GM18519 (cell line): Measurements from ENCODE around the gene JPH4.

Experiments
- ATAC-seq: cut with Tn5 transposase; IDR thresholded peaks from one replicate; pipeline ENCODE4 v1.9.1; 2021; ENCODE audit warnings: mild to moderate bottlenecking, moderate library complexity; ENCODE audit not compliant: unreplicated experiment, low FRiP score

Gene JPH4

DNA sequence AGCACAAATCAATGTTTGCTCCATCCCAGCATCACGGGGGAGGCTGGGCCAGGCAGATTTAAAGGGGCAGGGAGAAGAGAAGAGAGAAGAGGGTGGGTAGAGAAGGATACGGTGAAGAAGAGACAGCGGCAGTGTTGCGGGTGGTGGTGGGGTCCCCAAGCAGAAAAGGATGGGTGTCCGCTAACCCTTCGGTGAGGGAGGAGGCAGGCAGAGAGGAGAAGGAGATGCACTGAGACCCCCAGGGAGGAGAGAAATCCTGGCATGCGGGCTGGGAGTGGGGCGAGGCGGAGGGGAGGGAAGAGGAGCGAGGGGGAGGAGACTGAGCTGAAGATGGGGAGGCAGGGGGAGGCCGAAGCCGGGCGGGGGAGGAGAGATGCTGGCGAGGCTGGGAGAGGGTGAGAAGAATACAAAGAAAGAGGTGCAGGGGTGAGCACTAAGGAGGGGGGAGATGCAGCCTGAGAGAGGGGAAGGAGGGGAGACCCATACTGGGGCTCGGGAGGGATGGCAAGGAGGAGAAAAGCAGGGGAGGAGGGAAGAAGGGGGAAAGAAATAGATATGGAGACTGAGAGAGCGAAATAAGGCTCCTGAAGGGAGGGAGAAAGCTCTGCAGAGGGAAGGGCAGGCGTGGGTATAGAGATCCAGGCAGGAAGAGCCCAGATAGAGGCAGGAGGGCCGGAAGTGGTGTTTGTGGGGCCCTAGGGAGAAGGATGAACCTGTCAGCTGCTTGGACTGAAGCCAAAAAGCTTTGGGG lies at the start of gene JPH4:
JPH4 (minus strand) TSS at position 231 of the 751 bp plus-strand sequence. CDS start 1,337 bp downstream, outside the sequence.
- no peak for ATAC-seq

DNA sequence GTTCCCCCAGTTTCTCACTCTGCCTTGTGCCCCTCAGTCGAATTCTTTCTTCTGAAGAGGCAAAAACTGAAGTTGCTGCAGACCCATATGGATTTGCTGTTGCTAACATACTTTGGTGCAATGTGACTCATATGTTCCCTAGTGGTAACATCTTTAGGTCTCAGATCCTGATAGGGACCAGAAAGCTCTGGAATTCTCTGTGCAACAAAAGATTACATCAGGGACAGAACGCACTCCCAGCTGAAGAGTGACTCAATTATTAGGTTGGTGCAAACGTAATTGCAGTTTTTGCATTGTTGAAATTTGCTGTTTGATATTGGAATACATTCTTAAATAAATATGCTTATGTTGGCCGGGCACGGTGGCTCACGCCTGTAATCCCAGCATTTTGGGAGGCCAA lies 49.4 kb upstream of the JPH4 start:
- ATAC-seq, result no peak

DNA sequence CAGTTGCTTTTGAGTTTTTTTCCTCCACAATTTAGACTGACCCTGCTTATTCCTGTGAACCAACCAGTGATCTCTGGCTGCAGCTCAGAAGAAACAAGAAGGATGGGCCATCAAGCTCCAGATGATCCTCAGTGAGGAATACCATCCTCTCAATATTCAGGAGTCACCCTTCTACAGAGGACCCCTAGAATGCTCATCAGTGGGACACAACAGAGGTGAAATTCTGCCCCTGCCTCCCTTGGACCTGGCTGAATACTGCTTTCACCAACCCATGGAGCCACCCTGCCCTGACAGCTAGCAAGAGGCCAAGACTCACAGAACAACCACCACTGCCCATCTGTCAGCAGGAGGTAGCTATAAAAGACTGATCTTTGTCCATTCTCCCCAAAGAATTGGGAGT lies 48.4 kb upstream of the JPH4 start:
- no peak for ATAC-seq

DNA sequence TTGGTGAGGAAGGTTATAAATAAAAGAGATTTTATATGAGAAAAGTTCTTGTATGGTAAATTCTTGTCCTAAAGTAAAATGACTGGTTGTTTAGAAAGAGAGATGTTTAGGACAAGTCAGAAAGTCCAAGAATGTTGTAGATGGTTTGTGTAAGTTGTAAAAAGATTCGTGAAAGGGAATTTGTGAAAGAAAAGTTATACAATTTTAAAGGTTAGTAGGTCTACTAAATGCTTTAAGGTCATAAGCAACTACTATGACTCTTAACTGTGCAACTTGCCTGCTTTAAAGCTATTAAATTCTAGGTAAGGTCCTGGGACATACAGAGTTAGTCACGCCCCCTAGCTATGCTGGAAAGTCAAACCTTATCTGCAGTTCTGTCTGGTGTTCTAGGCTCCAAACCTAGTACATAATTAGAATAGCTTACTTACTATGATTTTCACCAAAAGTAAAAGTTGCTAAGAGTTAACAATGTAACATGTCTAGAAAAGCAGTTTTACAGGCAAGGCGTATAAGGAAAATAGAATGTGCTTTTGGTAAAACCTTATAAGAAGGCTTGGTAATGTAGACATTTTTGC lies 46.3 kb upstream of the JPH4 start:
- ATAC-seq, result no peak

DNA sequence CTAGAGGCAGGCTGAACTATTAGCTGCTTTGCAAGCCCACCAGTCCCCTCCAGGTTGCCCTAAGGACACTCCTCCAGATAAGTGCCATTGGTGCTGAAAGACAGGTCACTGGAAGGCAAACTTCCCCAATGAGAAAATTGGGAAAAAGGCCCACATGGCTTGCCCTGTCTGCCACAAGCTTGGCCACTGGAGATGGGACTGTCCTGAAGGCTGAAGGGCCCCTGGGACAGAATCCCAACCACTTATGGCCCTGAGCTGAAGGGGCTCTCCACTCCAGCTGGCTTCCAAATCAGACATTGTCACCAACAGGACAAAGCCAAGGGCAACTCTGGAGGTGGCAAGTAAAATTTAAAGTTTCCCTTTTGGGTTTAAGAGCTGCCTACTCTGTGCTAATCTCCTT lies 45.4 kb upstream of the JPH4 start:
- ATAC-seq, result no peak

DNA sequence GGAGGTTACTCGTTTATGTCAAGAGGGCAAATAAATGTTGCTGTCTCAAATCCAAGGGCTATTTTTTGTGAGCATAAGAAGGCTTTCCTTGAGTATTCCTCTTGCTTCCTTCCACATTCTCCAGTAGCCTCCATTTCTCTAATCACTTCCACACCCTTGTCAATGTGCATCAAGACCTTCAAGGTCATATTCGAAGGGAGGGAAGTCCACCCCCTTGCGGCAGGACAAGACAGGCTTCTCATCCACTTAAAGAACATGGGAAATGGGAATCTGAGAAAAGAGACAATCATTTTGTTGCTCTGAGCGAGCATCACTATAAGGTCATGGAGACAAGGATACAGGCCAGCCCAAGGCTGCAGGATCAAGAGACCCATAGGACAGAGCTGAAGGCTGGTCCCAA lies 44.4 kb upstream of the JPH4 start:
- ATAC-seq, result no peak

DNA sequence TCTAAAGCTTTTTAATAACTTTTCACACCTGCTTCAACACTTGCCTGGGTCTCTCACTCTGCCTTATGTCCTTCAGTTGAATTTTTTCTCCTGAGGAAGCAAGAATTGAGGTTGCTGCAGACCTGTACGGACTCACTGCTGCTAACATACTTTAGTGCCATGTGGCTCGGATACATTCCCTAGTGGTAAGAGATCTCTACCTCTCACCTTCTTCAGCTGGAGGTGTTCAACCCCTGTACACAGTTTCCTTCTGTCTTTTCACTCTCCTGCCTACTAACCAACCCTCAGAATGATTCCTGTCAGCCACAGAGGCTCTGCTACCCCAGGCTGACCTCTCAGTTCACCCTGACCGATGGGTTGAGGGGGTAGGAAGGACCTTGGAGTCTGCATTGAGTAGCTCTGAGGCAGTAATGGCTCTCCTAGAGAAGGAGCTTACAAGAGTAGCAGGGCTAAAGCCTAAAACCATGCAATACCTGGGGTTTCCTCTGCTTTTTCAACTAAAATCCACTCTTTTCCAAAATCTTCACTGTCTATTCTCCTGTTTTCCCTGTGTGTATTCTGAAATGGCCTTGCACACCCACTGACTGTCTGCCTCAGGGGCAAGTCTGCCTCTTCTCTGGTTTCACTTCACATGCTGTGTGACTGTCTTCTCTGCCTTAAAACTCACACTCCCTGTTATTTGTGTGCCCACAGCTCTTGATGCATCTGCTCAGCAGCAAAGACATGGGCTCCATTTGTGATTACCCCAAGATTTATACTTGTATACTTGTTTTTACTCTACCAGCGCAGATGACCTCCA lies 43.5 kb upstream of the JPH4 start:
- ATAC-seq, result no peak

DNA sequence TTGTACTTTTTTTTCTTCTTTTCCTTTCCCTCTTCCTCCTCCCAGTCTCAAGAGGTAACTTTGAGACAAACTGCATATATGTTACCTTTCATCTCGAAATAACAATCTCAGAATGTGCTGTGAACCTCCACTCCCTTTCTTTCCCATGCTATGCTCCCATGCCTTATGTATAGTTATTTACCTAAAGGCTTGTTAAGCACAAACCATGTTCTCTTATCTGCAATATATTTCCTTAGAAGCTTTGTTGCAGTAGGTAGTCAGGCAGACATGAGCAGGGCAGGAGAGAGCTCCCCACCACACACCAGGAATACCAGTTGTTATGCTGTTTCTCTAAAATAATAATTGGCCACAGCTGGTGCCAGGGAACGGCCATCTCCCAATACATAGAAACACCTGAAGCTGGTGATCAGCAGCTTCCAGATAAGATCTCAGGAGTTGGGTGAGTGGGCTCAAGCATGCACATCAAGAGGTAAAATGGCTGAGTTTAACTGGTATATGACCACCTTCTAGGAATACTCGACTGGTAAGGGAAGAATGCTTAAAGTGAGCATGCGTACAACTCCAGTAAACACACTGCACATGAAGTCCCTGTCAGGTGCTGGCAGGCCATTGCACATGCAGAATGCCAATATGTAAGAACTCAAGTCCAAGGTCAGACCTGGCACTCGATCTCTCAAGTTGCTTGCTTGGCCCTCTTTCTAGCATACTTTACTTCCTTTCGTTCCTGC lies 42.8 kb upstream of the JPH4 start:
- ATAC-seq, result no peak

DNA sequence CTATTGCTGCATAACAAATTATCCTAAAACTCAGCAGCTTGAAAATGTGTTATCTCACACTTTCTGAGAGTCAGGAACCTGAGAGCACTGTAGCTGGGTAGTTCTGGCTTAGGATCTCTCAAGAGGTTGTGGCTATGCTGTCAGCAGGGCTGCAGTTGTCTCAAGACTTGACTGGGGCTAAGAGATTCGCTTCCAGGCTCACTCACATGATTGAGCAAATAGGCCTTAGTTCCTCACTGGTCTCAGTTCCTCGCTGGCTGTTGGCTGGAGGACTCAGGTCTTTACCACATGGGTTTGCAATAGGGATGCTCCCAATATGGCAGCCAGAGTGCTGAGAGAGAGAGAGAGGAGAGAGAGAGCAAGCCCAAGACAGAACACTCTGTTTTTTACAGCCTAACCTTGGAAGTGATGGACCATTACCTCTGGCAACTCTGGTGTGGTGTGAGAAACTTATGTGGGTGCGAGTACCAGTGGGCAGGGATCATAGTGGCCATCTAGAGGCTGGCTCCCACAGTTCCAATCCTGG lies 41.6 kb upstream of the JPH4 start:
- no peak for ATAC-seq

DNA sequence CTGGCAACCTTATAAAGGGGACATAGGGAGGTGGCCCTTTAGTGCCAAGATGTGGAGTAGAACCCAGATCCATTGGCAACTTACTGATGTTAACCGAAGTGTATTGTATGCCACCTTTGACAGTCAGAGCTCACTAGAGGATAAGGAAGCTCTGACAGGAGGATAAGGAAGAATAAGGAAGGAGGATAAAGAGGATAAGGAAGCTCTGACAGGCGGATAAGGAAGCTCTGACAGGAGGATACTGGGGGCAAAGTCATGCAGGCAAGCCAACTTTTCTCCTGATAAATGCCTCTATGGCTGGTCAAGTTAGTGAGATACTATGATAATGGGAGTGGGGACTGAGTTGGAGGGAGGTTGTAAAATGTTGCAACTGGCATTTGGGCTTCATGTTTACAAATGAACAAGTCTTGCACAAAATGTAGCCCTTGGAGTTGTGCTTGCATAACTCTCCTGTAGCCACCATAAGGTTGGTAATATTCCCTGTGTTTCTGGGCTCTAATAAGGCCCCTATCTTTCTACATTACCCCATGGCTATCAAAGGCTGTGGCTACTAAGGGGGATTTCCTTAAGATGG lies 39.9 kb upstream of the JPH4 start:
- no peak for ATAC-seq

DNA sequence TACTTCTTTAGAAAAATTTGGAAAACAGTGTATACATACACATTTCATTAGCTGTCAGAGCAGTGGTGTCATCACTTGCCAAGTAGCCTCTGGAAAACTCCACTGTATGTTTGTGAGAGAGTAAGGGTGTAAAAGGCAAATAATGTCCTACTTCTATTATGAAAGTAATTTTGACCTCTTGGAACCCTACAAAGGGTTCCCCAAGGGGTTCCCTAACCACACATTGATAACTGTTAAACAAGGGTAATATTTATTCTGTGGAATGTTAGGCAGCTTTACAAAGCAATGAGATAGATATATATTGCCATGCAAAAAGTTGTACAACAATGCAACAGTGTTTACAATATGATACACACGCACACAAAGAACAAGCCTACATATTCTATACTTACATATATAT lies 38.9 kb upstream of the JPH4 start:
- no peak for ATAC-seq

DNA sequence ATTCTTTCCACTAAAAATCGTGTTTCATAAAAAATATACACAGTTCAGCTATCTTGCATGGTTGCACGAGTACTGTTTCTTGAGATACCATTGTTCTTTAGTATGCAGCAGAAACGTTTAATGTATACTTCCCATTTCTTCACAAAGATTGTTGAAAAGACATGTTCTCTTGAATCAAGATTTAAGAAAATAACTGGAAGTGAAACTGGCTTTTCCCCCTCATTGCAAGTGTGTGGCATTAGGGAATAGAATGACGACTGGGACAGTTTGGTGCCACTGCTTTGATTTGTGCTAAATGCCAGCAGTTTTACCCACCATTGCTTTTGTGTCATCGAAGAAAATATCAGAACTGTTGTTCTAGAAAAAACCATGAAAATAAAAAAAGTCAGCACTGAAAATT lies 37.3 kb upstream of the JPH4 start:
- ATAC-seq, result no peak

DNA sequence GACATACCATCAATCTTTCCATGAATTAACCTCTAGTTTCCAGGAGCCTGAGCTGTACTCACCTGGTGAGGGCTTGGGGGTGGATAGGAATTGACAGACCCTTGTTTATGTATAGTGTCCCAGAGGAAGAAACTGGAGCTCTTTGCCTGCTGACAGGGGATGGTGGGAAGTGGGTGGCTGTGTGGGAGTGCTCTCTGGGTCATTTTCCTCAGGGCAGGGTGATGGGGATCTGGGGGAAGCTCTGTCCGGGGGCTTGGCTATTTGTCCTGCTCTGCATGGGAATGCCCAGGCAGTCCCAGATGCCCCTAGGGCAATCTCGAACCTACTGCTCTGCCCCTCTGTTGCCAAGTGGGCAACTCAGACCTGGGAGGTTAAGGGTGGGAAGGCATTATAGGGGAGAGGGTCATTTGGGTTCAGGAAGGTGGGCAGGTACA lies 35.8 kb upstream of the JPH4 start:
- no peak for ATAC-seq

DNA sequence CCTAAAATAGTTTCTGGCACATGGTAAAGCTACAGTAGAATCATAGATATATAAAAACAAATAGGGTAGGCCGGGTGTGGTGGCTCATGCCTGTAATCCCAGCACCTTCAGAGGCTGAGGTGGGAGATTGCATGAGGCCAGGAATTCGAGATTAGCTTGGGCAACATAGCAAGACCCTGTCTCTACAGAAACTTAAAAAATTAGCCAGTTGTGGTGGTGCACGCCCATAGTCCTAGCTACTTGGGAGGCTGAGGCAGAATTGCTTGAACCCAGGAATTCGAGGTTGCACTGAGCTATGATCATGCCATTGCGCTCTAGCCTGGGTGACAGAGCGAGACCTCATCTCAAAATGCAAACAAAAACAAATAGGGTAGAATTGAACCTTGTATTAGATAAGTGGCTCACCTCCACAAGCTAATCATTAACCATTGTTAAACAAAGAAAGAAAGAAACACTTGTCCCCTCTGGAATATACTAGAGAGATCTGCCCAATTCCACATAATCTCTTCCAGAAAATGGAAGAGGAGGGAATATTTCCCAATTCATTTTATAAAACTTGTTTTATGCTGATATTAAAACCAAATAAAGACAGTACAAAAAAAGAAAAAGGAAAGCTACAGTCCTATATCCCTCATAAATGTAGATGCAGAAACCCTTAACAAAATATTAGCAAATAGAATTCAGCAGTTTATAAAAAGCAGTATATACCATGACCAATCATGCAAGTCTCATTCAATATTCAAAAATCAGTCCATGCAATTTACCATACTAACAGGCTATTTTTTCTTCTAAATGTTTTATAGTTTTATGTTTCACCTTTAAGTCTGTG lies 34.9 kb upstream of the JPH4 start:
- ATAC-seq, result no peak

DNA sequence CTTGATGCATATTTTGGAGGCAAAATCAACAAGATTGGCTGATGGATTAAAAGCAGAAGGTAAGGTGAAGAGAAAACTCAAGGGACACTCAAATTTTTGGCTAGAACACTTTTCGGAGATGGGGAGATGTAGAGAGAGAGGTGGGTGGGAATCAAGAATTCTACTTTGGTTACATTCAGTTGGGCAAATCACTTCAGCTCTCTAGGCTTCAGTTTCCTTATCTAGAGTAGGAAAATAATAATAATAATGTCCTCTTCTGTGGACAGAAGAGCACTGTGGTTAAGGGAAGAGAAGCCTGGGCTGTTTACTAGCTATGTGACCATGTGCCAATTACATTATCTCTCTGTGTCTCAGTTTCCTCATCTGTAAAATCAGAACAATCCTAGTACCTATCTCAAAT lies 34.2 kb upstream of the JPH4 start:
- no peak for ATAC-seq

DNA sequence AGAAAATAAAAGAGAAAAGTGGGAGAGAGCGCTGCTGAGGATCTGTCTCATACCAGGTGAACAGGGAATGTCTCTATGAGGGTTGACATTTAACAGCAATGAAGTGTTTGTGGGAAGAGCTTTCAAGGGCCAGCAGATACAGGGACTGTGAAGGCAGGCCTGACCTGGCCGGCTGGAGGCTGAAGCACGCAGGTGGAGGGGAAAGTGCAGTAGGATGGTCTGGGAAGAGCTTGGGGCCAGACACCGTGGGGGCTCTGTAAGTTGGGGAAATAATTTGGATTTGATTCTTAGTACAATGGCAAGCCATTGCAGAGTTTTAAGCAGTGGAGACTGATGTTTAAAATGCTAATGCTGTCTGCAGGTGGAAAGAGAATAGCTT lies 33.8 kb upstream of the JPH4 start:
- no peak for ATAC-seq

DNA sequence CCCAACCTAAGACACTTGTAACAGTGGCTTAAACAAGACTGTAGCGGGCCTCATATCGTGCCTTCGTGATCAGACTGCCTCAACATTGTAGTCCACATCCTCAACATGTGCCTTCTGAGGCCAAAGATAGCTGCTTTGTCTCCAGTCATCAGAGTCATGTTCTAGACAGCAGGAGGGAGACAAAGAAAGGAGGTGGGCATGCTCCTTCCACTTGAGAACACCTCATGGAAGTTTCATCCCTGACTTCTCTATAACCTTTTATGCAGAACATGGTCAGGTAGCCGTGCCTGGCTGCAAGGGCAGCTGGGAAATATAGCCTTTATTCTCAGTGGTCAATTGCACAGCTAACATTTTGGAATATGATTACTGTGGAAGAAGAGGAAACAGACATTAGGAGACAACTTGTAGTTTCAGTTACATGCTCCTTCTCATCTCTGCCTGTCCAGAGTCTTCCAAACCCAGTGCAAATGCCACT lies 32.3 kb upstream of the JPH4 start:
- ATAC-seq, result no peak

DNA sequence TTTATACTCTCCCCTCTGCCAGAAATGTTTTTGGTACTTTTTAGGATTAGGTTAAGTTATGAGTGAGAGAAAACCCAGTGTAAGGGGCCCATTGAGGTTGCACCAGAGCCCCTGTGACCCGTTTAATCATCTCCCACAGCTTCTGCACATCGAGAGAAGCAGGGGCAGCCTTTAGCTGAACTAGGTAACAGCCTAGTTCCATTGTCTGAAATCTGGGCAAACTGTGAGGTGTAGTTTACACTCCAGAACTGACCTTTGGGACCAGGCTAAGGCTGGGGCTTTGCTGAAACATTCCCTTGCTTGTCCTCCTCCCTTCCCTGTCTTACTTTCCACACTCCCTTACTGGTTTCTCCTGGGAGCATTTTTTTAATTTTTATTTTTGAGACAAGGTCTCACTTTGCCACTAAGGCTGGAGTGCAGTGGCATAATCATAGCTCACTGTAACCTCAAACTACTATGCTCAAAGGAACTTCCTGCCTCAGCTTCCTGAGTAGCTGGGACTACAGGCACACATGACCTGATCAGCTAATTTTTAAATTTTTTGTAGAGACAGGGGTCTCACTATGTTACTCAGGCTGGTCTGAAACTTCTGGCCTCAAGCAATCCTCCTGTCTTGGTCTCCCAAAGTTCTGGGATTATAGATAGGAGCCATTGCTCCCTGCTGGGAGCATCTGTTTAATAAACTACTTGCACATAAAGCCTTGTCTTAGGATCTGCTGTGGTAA lies 31.7 kb upstream of the JPH4 start:
- no peak for ATAC-seq
